IMR-90 (cell line): ENCODE measurements around the gene CACNA2D4. TPM values are rescaled to one million over a fixed set of nuclear protein-coding genes. Genes with fewer than 3 reads are reported as not detected.
A peak's percentile ranks its signal among the peaks of the same experiment; 100 is the strongest.

Source experiments
- ATAC-seq: fragments of 200-7000 bp; cut with Tn5 transposase; 2 replicates; pipeline ENCODE4 v1.9.1; 2020; ENCODE audit warnings: low read depth, mild to moderate bottlenecking, moderate library complexity
- BruUV-seq: library from RNA; stranded (reverse); fragments of 400-500 nt; replicated peaks from 2 replicates; lab custom pipeline; 2021; lab: Mats Ljungman, UMichigan
- CTCF ChIA-PET: fragments of 300-600 bp; formaldehyde crosslinking; extraction: SDS; loops from one replicate; lab custom pipeline; 2021; ENCODE audit warnings: antibody characterized with exemption; lab: Yijun Ruan, JAX
- POLR2A ChIA-PET: fragments of 300-600 bp; sonication (Branson Sonifier 250); formaldehyde crosslinking; loops from one replicate; lab custom pipeline; 2022; ENCODE audit warnings: antibody characterized with exemption; ENCODE audit not compliant: unreplicated experiment; lab: Charles Lee
- DNase-seq: peaks from one replicate; pipeline ENCODE4 v3.0.0; 2013
- H2AFZ ChIP-seq: replicated peaks from 2 replicates; pipeline ENCODE3; 2013; ENCODE audit warnings: low read length, mild to moderate bottlenecking; ENCODE audit not compliant: poor library complexity
- H2AK5ac ChIP-seq: 2 replicates; pipeline ENCODE4 v1.6.1; 2013; ENCODE audit warnings: low read depth, low read length, inconsistent platforms
- H2AK9ac ChIP-seq: replicated peaks from 2 replicates; pipeline ENCODE3; 2013; ENCODE audit warnings: mild to moderate bottlenecking, low read depth, low read length, moderate library complexity; ENCODE audit not compliant: poor library complexity
- H2BK120ac ChIP-seq: 2 replicates; pipeline ENCODE4 v1.6.1; 2013; ENCODE audit warnings: low read depth, low read length, inconsistent platforms
- H2BK15ac ChIP-seq: 3 replicates; pipeline ENCODE4 v1.6.1; 2013; ENCODE audit warnings: low read depth, low read length, inconsistent platforms
- H2BK20ac ChIP-seq: 2 replicates; pipeline ENCODE4 v1.6.1; 2013; ENCODE audit warnings: low read depth, mild to moderate bottlenecking, inconsistent platforms, low read length, moderate library complexity
- H2BK5ac ChIP-seq: 2 replicates; pipeline ENCODE4 v1.6.1; 2013; ENCODE audit warnings: mild to moderate bottlenecking, low read depth, low read length, inconsistent platforms; ENCODE audit not compliant: poor library complexity, severe bottlenecking
- H3K14ac ChIP-seq: replicated peaks from 2 replicates; pipeline ENCODE4 v1.6.1; 2013; ENCODE audit warnings: low read depth, low read length, inconsistent platforms
- H3K18ac ChIP-seq: 2 replicates; pipeline ENCODE4 v1.6.1; 2013; ENCODE audit warnings: low read depth, low read length, control low read depth
- H3K23ac ChIP-seq: 2 replicates; pipeline ENCODE4 v1.6.1; 2013; ENCODE audit warnings: low read depth, low read length, inconsistent platforms
- H3K27ac ChIP-seq: 2 replicates; pipeline ENCODE4 v1.5.1; 2013; ENCODE audit warnings: mild to moderate bottlenecking, control low read depth, low read length; ENCODE audit not compliant: insufficient read depth
- H3K27me3 ChIP-seq: 2 replicates; pipeline ENCODE4 v1.6.1; 2013; ENCODE audit warnings: low read length; ENCODE audit not compliant: control insufficient read depth, insufficient read depth
- H3K36me3 ChIP-seq: 2 replicates; pipeline ENCODE4 v1.6.1; 2013; ENCODE audit warnings: low read length, mixed read lengths; ENCODE audit not compliant: control insufficient read depth, insufficient read depth
- H3K4ac ChIP-seq: 2 replicates; pipeline ENCODE4 v1.6.1; 2013; ENCODE audit warnings: low read depth, low read length, inconsistent platforms
- H3K4me1 ChIP-seq: 2 replicates; pipeline ENCODE4 v1.6.1; 2013; ENCODE audit warnings: low read length, mixed read lengths; ENCODE audit not compliant: control insufficient read depth, insufficient read depth
- H3K4me2 ChIP-seq: 2 replicates; pipeline ENCODE4 v1.6.1; 2013; ENCODE audit warnings: low read depth, mild to moderate bottlenecking, control low read depth, low read length, moderate library complexity
- H3K4me3 ChIP-seq: 2 replicates; pipeline ENCODE4 v1.5.1; 2013; ENCODE audit warnings: low read depth, mild to moderate bottlenecking, control low read depth, low read length, moderate library complexity; ENCODE audit not compliant: insufficient read depth
- H3K56ac ChIP-seq: 2 replicates; pipeline ENCODE4 v1.6.1; 2013; ENCODE audit warnings: low read length, inconsistent platforms; ENCODE audit not compliant: insufficient read depth; ENCODE audit errors: extremely low read depth
- H3K79me1 ChIP-seq, 2 experiments: 2 replicates each; pipeline ENCODE4 v1.6.1; 2013; ENCODE audit warnings: low read length in 2 of 2, inconsistent platforms in 1 of 2, low read depth in 1 of 2
- H3K9ac ChIP-seq: 2 replicates; pipeline ENCODE4 v1.6.1; 2013; ENCODE audit warnings: low read depth, low read length, control low read depth
- H3K9me1 ChIP-seq: 2 replicates; pipeline ENCODE4 v1.6.1; 2013; ENCODE audit warnings: low read length, inconsistent platforms; ENCODE audit not compliant: insufficient read depth
- H3K9me3 ChIP-seq: 2 replicates; pipeline ENCODE4 v1.6.1; 2013; ENCODE audit warnings: low read length; ENCODE audit not compliant: control insufficient read depth, insufficient read depth
- H4K20me1 ChIP-seq: 2 replicates; pipeline ENCODE4 v1.6.1; 2013; ENCODE audit warnings: low read length, inconsistent platforms; ENCODE audit not compliant: insufficient read depth
- H4K5ac ChIP-seq: 2 replicates; pipeline ENCODE4 v1.6.1; 2013; ENCODE audit warnings: mild to moderate bottlenecking, low read depth, low read length, control low read depth
- H4K8ac ChIP-seq, 2 experiments: 2 replicates each; pipeline ENCODE4 v1.6.1; 2013; ENCODE audit warnings: low read depth in 2 of 2, low read length in 2 of 2, control low read depth in 1 of 2, inconsistent platforms in 1 of 2
- H4K91ac ChIP-seq: 2 replicates; pipeline ENCODE4 v1.6.1; 2013; ENCODE audit warnings: low read depth, low read length, inconsistent platforms; ENCODE audit not compliant: insufficient read depth
- CEBPB ChIP-seq: IDR thresholded peaks from 2 replicates; pipeline ENCODE4 v1.6.1; 2012; ENCODE audit warnings: low read depth, low read length, improper control_type of control experiment
- WGBS, 2 experiments: methylation state at CpG; one replicate each; pipeline versions ENCODE4 v1.1.5 to v1.1.7; 2013; ENCODE audit warnings: missing lambda C conversion rate in 2 of 2; ENCODE audit not compliant: insufficient read length in 1 of 2; ENCODE audit errors: extremely low coverage in 2 of 2; 5-methylcytosine and 5-hydroxymethylcytosine counted together
- dilution Hi-C: fragments of 300-500 bp; cut with HindIII; formaldehyde crosslinking; loops from one replicate; pipeline ENCODE4 v1.14.3; 2018; ENCODE audit warnings: low sequenced_read_pairs; ENCODE audit not compliant: unreplicated experiment
- in situ Hi-C: fragments of 300-500 bp; cut with MboI; formaldehyde crosslinking; loops from 3 replicates; pipeline ENCODE4 v1.14.3; 2019; ENCODE audit warnings: low sequenced_read_pairs, inconsistent platforms, mixed read lengths
- intact Hi-C: fragments of 100-400 bp; cut with micrococcal nuclease; formaldehyde crosslinking; loops from 2 replicates; pipeline ENCODE4 v1.10.0; 2022
- polyA plus RNA-seq, 3 experiments: library from polyadenylated mRNA; depleted of rRNA; stranded (reverse); fragments of >200 nt; gene quantifications; 2 replicates each; pipeline ENCODE4 v1.2.3, GENCODE V29; 2012; ENCODE audit warnings: low replicate concordance in 1 of 3
- total RNA-seq: library from RNA; depleted of rRNA; stranded (reverse); fragments of >200 nt; gene quantifications from 2 replicates; pipeline ENCODE4 v1.2.3, GENCODE V29; 2012
- TF ChIP-seq, protein P1 (sequence below): fragments of 150-350 bp; IDR thresholded peaks from 2 replicates; pipeline ENCODE4 v1.6.1; 2017; ENCODE audit warnings: mild to moderate bottlenecking, antibody characterized with exemption, low read length, low read depth

The CACNA2D4 gene
- total and polyA plus RNA-seq, 2 of the 4 experiments (the other 2 are of a cell fraction), result 0.18 to 0.22 TPM

DNA sequence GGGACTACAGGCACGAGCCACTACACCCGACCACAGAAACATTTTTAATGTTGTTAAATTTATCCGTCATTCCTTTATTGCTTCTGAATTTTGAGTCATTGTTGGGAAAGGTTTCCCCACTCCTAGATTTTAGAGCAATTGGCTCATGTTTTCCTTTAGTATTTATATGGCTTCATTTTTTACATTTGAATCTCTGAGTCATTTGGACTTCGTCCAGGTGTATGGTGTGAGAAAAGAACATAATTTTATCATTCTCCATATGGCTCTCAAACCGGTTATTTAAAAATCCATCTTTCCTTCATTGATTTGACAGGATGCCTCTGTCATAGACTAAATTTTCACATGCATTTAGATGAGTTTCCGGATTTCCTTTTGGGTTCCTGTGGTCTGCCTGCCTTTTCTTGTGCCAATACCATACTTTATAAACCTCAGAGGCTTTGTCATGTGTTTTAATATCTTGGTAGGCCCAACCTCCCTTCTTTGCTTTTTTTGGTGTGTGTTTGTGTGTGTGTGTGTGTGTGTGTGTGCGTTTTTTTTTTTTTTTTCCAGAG, 67.2 kb downstream of the CACNA2D4 start:
- Histone ChIP-seq H3K36me3 (no peaks in the 10 kb centered on the region), H3K27ac (no peak overlapping the region), H4K91ac (no peak overlapping the region), H4K8ac (no peak overlapping the region), H2BK120ac (no peak overlapping the region), H3K18ac (no peak overlapping the region), H2AFZ (no peak overlapping the region), H3K27me3 (peaks cover 23% of the 10 kb centered on the region), H4K5ac (no peak overlapping the region), H3K9me1 (no peaks in the 10 kb centered on the region), H3K9me3 (peaks cover 19% of the 10 kb centered on the region), H3K4me1 (no peaks in the 10 kb centered on the region), H3K9ac (no peak overlapping the region), H3K14ac (no peak overlapping the region), H2AK5ac (no peak overlapping the region), H3K4me3 (no peak overlapping the region), H2BK20ac (no peak overlapping the region), H2BK5ac (no peak overlapping the region), H3K4me2 (no peak overlapping the region), H3K56ac (no peak overlapping the region), H2BK15ac (no peak overlapping the region), H4K20me1 (no peaks in the 10 kb centered on the region), H2AK9ac (no peak overlapping the region), H3K23ac (no peak overlapping the region), H3K79me1 (no peaks in the 10 kb centered on the region), H3K4ac (no peak overlapping the region)
- ChIA-PET POLR2A (no interaction called here), CTCF (no interaction called here)
- TF ChIP-seq, protein P1, sequence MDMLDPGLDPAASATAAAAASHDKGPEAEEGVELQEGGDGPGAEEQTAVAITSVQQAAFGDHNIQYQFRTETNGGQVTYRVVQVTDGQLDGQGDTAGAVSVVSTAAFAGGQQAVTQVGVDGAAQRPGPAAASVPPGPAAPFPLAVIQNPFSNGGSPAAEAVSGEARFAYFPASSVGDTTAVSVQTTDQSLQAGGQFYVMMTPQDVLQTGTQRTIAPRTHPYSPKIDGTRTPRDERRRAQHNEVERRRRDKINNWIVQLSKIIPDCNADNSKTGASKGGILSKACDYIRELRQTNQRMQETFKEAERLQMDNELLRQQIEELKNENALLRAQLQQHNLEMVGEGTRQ, result no peak
- TF ChIP-seq CEBPB, result peak; percentile 38; the same call in 1 of the 2 replicates
- intact Hi-C loops (loop anchor here (5.0 kb wide), 1 partner anchor 46 kb away; no protein-coding TSS in a partner anchor), dilution Hi-C loops (no loop called here), in situ Hi-C loops (no loop called here)
- no peak for ATAC-seq
- peak; percentile 56 for DNase-seq
- no TSS peak for BruUV-seq
- WGBS, 2 experiments, result no CpG with 5 or more reads among the region's 7 CpGs
